ENCODE measurements around the gene ABHD6.
"Not testable (repeated sequence)": the region's sequence is repeated elsewhere in the genome, so short reads cannot be mapped to it uniquely, and the experiment has no call there.

Gene ABHD6

GRCh38 chr3:58274027-58274614, 36.5 kb downstream of the ABHD6 start:
- no peak for DNase-seq (ENCODE audit: low read depth in 2 of 2)

- DNase-seq (ENCODE audit: low read depth in 2 of 2), result no peak
Measured at GRCh38 chr3:58281069-58281468, 43.5 kb downstream of the ABHD6 start.

GRCh38 chr3:58285334-58285733, 47.7 kb downstream of the ABHD6 start:
- no peak for DNase-seq (ENCODE audit: low read depth in 2 of 2)

GRCh38 chr3:58287354-58287753, 49.8 kb downstream of the ABHD6 start:
- DNase-seq (ENCODE audit: low read depth in 2 of 2), result no peak

GRCh38 chr3:58288011-58288728, 50.6 kb downstream of the ABHD6 start:
- no peak for DNase-seq (ENCODE audit: low read depth in 2 of 2)

GRCh38 chr3:58288964-58289613, 51.5 kb downstream of the ABHD6 start:
- not testable (repeated sequence) for DNase-seq (ENCODE audit: low read depth in 2 of 2)

- not testable (repeated sequence) for DNase-seq (ENCODE audit: low read depth in 2 of 2)
Measured at GRCh38 chr3:58290446-58290845, 52.9 kb downstream of the ABHD6 start.

- DNase-seq (ENCODE audit: low read depth in 2 of 2), result no peak
Measured at GRCh38 chr3:58291671-58292338, 54.2 kb downstream of the ABHD6 start.

GRCh38 chr3:58292866-58293265, 55.3 kb downstream of the ABHD6 start:
- no peak for DNase-seq (ENCODE audit: low read depth in 2 of 2)

- no peak for DNase-seq (ENCODE audit: low read depth in 2 of 2)
Measured at GRCh38 chr3:58293516-58293915, 55.9 kb downstream of the ABHD6 start.

GRCh38 chr3:58296269-58296668, 58.7 kb downstream of the ABHD6 start:
- DNase-seq (ENCODE audit: low read depth in 2 of 2), result no peak

GRCh38 chr3:58296843-58297242, 59.3 kb downstream of the ABHD6 start:
- DNase-seq (ENCODE audit: low read depth in 2 of 2), result no peak

GRCh38 chr3:58298190-58298589, 60.6 kb downstream of the ABHD6 start:
- no peak for DNase-seq (ENCODE audit: low read depth in 2 of 2)

- no peak for DNase-seq (ENCODE audit: low read depth in 2 of 2)
Measured at GRCh38 chr3:58299075-58299474, 61.5 kb downstream of the ABHD6 start.

- no peak for DNase-seq (ENCODE audit: low read depth in 2 of 2)
Measured at GRCh38 chr3:58299839-58300516, 62.4 kb downstream of the ABHD6 start.

- DNase-seq (ENCODE audit: low read depth in 2 of 2), result peak; percentile 97 to 99
Measured at GRCh38 chr3:58305882-58306711, 68.5 kb downstream of the ABHD6 start, which contains the start of the genes HTD2 and RPP14. Gene HTD2, plus strand, starts transcription at chr3:58306520. Its CDS starts 11,094 bp downstream, at chr3:58317614. Gene RPP14, plus strand, starts transcription at chr3:58306245. Its CDS starts 4,085 bp downstream, at chr3:58310330.

- no peak for DNase-seq (ENCODE audit: low read depth in 2 of 2)
Measured at GRCh38 chr3:58307639-58308215, 70.1 kb downstream of the ABHD6 start.

- no peak for DNase-seq (ENCODE audit: low read depth in 2 of 2)
Measured at GRCh38 chr3:58308728-58309127, 71.1 kb downstream of the ABHD6 start.

- no peak for DNase-seq (ENCODE audit: low read depth in 2 of 2)
Measured at GRCh38 chr3:58317811-58318210, 80.2 kb downstream of the ABHD6 start.

GRCh38 chr3:58321791-58322190, 84.2 kb downstream of the ABHD6 start:
- no peak for DNase-seq (ENCODE audit: low read depth in 2 of 2)
